ENCODE data around the gene ZNF839. TPM values are rescaled to one million over a fixed set of nuclear protein-coding genes. Genes with fewer than 3 reads are reported as not detected.
A peak's percentile ranks its signal among the peaks of the same experiment; 100 is the strongest.

The ZNF839 gene
- total and polyA plus RNA-seq, 2 experiments from 2014 or later, result 7.9 to 10.0 TPM

DNA sequence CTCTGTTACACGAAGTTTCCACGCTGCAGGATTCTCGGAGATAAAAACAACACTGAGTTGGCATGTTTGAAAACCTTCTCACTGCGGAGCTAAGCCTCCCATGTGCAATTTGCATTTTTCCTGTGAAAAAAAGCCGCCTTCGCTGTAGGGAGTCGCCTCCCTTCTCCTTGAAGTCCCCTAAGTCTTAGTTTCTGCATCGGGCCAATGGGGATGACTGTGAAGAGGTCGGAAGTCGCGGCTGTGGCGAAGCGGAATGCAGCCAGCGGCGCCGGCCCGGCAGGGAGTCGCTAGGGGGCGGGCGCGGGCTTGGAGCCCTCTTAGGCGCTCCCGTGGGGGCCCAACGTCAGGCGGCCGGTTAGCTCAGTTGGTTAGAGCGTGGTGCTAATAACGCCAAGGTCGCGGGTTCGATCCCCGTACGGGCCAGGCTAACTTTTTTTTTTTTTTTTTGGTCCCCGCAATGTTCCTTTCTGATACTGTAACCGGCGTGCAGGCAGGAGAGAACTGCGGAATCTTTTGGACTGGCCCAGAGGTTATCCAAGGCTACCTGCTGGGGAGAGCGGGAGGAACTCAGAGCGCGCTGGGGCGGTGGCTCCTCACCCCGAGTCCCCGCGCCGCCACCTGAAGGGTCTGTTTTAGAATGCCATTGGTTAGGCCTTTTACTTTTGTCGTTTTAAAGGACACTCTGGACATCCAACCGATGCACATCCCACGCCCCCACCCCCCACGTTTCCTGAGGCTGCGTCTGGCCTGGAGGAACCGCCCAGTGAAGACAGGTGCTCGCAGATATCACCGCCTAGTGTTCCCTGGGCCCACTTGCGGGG, 2.6 kb upstream of the ZNF839 start:
- Histone ChIP-seq H3K27me3 (ENCODE audit: insufficient read depth) (peaks cover 29% of the 10 kb centered on the region), H3F3A (replicated peaks; ENCODE audit: low read depth) (peaks cover 21% of the 10 kb centered on the region), H3K4me1 (ENCODE audit: insufficient read depth) (peaks cover 27% of the 10 kb centered on the region), H3K4me3 (peak overlapping the region; percentile 64), H3K27ac (ENCODE audit: low read depth) (peak overlapping the region; percentile 85), H3K79me2 (replicated peaks; ENCODE audit: insufficient read depth) (no peaks in the 10 kb centered on the region), H4K20me1 (replicated peaks; ENCODE audit: insufficient read depth) (no peaks in the 10 kb centered on the region), H3K4me2 (peak overlapping the region; percentile 77), H2AFZ (peak overlapping the region; percentile 95), H3K36me3 (ENCODE audit: insufficient read depth) (no peaks in the 10 kb centered on the region), H3K9me2 (ENCODE audit: insufficient read depth) (no peaks in the 10 kb centered on the region)
- ATAC-seq (peak; percentile 69), DNase-seq (ENCODE audit: low spot score) (peak; percentile 96)
- peaks cover 44% of the 10 kb centered on the region for H3K27me3 Mint-ChIP-seq (ENCODE audit: insufficient read depth, low read depth, poor library complexity)
- 0 out of 3 replicates have a peak, but pooled peaks cover 5% of the 10 kb centered on the region for H3K9me3 Mint-ChIP-seq
- H3K4me1 Mint-ChIP-seq, result peaks cover 26% of the 10 kb centered on the region
- H3K36me3 Mint-ChIP-seq (ENCODE audit: low read depth), result no peaks in the 10 kb centered on the region; the same call in 2 of the 3 replicates
- H3K4me3 Mint-ChIP-seq, result peak overlapping the region; percentile 95
- H3K27ac Mint-ChIP-seq, result peak overlapping the region; percentile 98
- no peak for TF ChIP-seq STAT1 (IDR thresholded peaks at IDR 0.05; ENCODE audit: unreplicated experiment)
- peak; percentile 45; the same call in 1 of the 2 replicates for TF ChIP-seq POLR2AphosphoS5 (IDR thresholded peaks at IDR 0.05; ENCODE audit: low read depth)
- TF ChIP-seq, protein P1, sequence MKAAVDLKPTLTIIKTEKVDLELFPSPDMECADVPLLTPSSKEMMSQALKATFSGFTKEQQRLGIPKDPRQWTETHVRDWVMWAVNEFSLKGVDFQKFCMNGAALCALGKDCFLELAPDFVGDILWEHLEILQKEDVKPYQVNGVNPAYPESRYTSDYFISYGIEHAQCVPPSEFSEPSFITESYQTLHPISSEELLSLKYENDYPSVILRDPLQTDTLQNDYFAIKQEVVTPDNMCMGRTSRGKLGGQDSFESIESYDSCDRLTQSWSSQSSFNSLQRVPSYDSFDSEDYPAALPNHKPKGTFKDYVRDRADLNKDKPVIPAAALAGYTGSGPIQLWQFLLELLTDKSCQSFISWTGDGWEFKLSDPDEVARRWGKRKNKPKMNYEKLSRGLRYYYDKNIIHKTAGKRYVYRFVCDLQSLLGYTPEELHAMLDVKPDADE (IDR thresholded peaks at IDR 0.05), result no peak; the same call in 1 of the 2 replicates
- TF ChIP-seq JUNB (IDR thresholded peaks at IDR 0.05; ENCODE audit: unreplicated experiment), result no peak
- TF ChIP-seq, protein P2, sequence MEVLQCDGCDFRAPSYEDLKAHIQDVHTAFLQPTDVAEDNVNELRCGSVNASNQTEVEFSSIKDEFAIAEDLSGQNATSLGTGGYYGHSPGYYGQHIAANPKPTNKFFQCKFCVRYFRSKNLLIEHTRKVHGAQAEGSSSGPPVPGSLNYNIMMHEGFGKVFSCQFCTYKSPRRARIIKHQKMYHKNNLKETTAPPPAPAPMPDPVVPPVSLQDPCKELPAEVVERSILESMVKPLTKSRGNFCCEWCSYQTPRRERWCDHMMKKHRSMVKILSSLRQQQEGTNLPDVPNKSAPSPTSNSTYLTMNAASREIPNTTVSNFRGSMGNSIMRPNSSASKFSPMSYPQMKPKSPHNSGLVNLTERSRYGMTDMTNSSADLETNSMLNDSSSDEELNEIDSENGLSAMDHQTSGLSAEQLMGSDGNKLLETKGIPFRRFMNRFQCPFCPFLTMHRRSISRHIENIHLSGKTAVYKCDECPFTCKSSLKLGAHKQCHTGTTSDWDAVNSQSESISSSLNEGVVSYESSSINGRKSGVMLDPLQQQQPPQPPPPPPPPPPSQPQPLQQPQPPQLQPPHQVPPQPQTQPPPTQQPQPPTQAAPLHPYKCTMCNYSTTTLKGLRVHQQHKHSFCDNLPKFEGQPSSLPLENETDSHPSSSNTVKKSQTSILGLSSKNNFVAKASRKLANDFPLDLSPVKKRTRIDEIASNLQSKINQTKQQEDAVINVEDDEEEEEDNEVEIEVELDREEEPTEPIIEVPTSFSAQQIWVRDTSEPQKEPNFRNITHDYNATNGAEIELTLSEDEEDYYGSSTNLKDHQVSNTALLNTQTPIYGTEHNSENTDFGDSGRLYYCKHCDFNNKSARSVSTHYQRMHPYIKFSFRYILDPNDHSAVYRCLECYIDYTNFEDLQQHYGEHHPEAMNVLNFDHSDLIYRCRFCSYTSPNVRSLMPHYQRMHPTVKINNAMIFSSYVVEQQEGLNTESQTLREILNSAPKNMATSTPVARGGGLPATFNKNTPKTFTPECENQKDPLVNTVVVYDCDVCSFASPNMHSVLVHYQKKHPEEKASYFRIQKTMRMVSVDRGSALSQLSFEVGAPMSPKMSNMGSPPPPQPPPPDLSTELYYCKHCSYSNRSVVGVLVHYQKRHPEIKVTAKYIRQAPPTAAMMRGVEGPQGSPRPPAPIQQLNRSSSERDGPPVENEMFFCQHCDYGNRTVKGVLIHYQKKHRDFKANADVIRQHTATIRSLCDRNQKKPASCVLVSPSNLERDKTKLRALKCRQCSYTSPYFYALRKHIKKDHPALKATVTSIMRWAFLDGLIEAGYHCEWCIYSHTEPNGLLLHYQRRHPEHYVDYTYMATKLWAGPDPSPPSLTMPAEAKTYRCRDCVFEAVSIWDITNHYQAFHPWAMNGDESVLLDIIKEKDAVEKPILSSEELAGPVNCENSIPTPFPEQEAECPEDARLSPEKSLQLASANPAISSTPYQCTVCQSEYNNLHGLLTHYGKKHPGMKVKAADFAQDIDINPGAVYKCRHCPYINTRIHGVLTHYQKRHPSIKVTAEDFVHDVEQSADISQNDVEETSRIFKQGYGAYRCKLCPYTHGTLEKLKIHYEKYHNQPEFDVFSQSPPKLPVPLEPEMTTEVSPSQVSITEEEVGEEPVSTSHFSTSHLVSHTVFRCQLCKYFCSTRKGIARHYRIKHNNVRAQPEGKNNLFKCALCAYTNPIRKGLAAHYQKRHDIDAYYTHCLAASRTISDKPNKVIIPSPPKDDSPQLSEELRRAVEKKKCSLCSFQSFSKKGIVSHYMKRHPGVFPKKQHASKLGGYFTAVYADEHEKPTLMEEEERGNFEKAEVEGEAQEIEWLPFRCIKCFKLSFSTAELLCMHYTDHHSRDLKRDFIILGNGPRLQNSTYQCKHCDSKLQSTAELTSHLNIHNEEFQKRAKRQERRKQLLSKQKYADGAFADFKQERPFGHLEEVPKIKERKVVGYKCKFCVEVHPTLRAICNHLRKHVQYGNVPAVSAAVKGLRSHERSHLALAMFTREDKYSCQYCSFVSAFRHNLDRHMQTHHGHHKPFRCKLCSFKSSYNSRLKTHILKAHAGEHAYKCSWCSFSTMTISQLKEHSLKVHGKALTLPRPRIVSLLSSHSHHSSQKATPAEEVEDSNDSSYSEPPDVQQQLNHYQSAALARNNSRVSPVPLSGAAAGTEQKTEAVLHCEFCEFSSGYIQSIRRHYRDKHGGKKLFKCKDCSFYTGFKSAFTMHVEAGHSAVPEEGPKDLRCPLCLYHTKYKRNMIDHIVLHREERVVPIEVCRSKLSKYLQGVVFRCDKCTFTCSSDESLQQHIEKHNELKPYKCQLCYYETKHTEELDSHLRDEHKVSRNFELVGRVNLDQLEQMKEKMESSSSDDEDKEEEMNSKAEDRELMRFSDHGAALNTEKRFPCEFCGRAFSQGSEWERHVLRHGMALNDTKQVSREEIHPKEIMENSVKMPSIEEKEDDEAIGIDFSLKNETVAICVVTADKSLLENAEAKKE (CRISPR knock-in tag; IDR thresholded peaks at IDR 0.05), result no peak
- TF ChIP-seq, protein P3, sequence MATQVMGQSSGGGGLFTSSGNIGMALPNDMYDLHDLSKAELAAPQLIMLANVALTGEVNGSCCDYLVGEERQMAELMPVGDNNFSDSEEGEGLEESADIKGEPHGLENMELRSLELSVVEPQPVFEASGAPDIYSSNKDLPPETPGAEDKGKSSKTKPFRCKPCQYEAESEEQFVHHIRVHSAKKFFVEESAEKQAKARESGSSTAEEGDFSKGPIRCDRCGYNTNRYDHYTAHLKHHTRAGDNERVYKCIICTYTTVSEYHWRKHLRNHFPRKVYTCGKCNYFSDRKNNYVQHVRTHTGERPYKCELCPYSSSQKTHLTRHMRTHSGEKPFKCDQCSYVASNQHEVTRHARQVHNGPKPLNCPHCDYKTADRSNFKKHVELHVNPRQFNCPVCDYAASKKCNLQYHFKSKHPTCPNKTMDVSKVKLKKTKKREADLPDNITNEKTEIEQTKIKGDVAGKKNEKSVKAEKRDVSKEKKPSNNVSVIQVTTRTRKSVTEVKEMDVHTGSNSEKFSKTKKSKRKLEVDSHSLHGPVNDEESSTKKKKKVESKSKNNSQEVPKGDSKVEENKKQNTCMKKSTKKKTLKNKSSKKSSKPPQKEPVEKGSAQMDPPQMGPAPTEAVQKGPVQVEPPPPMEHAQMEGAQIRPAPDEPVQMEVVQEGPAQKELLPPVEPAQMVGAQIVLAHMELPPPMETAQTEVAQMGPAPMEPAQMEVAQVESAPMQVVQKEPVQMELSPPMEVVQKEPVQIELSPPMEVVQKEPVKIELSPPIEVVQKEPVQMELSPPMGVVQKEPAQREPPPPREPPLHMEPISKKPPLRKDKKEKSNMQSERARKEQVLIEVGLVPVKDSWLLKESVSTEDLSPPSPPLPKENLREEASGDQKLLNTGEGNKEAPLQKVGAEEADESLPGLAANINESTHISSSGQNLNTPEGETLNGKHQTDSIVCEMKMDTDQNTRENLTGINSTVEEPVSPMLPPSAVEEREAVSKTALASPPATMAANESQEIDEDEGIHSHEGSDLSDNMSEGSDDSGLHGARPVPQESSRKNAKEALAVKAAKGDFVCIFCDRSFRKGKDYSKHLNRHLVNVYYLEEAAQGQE (IDR thresholded peaks at IDR 0.05; ENCODE audit: unreplicated experiment), result no peak
- TF ChIP-seq EZH2phosphoT487 (IDR thresholded peaks at IDR 0.05; ENCODE audit: unreplicated experiment), result no peak
- no peak for TF ChIP-seq EZH2 (IDR thresholded peaks at IDR 0.05; ENCODE audit: low read depth, unreplicated experiment)
- peak; percentile 81 for TF ChIP-seq CREB1 (CRISPR knock-in tag; IDR thresholded peaks at IDR 0.05; ENCODE audit: low read depth)
- TF ChIP-seq NANOG (IDR thresholded peaks at IDR 0.05; ENCODE audit: borderline replicate concordance), result no peak
- TF ChIP-seq ZNF331 (CRISPR knock-in tag; IDR thresholded peaks at IDR 0.05; ENCODE audit: low read depth), result no peak
- TF ChIP-seq, protein P4, sequence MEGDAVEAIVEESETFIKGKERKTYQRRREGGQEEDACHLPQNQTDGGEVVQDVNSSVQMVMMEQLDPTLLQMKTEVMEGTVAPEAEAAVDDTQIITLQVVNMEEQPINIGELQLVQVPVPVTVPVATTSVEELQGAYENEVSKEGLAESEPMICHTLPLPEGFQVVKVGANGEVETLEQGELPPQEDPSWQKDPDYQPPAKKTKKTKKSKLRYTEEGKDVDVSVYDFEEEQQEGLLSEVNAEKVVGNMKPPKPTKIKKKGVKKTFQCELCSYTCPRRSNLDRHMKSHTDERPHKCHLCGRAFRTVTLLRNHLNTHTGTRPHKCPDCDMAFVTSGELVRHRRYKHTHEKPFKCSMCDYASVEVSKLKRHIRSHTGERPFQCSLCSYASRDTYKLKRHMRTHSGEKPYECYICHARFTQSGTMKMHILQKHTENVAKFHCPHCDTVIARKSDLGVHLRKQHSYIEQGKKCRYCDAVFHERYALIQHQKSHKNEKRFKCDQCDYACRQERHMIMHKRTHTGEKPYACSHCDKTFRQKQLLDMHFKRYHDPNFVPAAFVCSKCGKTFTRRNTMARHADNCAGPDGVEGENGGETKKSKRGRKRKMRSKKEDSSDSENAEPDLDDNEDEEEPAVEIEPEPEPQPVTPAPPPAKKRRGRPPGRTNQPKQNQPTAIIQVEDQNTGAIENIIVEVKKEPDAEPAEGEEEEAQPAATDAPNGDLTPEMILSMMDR (conservative IDR thresholded peaks at IDR 0.05; ENCODE audit: low read depth in 2 of 2), result peak; percentile 35 to 44
- 0 out of 2 replicates have a peak, but pooled peaks have one; percentile 41 for TF ChIP-seq ZNF114 (CRISPR knock-in tag; IDR thresholded peaks at IDR 0.05)

Measured in GM23338 (cell line).